Endothelial cell (in vitro differentiated cells): ENCODE measurements around the gene MICALL2. TPM values are rescaled to one million over a fixed set of nuclear protein-coding genes. Genes with fewer than 3 reads are reported as not detected.

Experiments
- DNase-seq: peaks from one replicate; pipeline ENCODE4 v3.0.0; 2021; ENCODE audit warnings: low spot score
- H3K27ac Mint-ChIP-seq: one replicate; pipeline ENCODE4 v1.8.0; 2021; ENCODE audit warnings: mixed read lengths, inconsistent platforms; ENCODE audit not compliant: unreplicated experiment
- H3K27me3 Mint-ChIP-seq: one replicate; pipeline ENCODE4 v1.8.0; 2021; ENCODE audit warnings: mild to moderate bottlenecking, moderate library complexity, mixed read lengths, inconsistent platforms; ENCODE audit not compliant: unreplicated experiment
- H3K36me3 Mint-ChIP-seq: one replicate; pipeline ENCODE4 v1.8.0; 2021; ENCODE audit warnings: mild to moderate bottlenecking, low read depth, mixed read lengths, inconsistent platforms; ENCODE audit not compliant: unreplicated experiment
- H3K4me1 Mint-ChIP-seq: one replicate; pipeline ENCODE4 v1.8.0; 2021; ENCODE audit warnings: mild to moderate bottlenecking, mixed read lengths, inconsistent platforms; ENCODE audit not compliant: unreplicated experiment
- H3K4me3 Mint-ChIP-seq: one replicate; pipeline ENCODE4 v1.8.0; 2021; ENCODE audit warnings: mild to moderate bottlenecking, mixed read lengths, inconsistent platforms; ENCODE audit not compliant: unreplicated experiment
- H3K9me3 Mint-ChIP-seq: one replicate; pipeline ENCODE4 v1.8.0; 2021; ENCODE audit warnings: mixed read lengths, inconsistent platforms; ENCODE audit not compliant: unreplicated experiment
- CTCF ChIP-seq: fragments of 200-600 bp; sonication (generic); IDR thresholded peaks from one replicate; pipeline ENCODE4 v1.5.0; 2021; ENCODE audit warnings: antibody characterized with exemption; ENCODE audit not compliant: unreplicated experiment
- total RNA-seq: library from RNA; stranded (reverse); fragmentation: NEBNext Ultra II Directional; extraction: Animal tissue kit (Norgen Biotek cat#: 25700); gene quantifications from one replicate; pipeline ENCODE4 v1.2.1, GENCODE V29; 2021; ENCODE audit not compliant: unreplicated experiment

The MICALL2 gene
- total RNA-seq, 1 donor from 2014 or later = 25.0 TPM

GRCh38 chr7:1499367-1500029 lies 40.2 kb upstream of the MICALL2 start:
- no peak overlapping the region for H3K27ac Mint-ChIP-seq
- no peak overlapping the region for H3K4me3 Mint-ChIP-seq
- no peaks in the 10 kb centered on the region for H3K9me3 Mint-ChIP-seq
- peaks cover 12% of the 10 kb centered on the region for H3K4me1 Mint-ChIP-seq
- H3K36me3 Mint-ChIP-seq = peaks cover 24% of the 10 kb centered on the region
- H3K27me3 Mint-ChIP-seq = peaks cover 4% of the 10 kb centered on the region
- DNase-seq = no peak
- no peak for TF ChIP-seq CTCF

DNA sequence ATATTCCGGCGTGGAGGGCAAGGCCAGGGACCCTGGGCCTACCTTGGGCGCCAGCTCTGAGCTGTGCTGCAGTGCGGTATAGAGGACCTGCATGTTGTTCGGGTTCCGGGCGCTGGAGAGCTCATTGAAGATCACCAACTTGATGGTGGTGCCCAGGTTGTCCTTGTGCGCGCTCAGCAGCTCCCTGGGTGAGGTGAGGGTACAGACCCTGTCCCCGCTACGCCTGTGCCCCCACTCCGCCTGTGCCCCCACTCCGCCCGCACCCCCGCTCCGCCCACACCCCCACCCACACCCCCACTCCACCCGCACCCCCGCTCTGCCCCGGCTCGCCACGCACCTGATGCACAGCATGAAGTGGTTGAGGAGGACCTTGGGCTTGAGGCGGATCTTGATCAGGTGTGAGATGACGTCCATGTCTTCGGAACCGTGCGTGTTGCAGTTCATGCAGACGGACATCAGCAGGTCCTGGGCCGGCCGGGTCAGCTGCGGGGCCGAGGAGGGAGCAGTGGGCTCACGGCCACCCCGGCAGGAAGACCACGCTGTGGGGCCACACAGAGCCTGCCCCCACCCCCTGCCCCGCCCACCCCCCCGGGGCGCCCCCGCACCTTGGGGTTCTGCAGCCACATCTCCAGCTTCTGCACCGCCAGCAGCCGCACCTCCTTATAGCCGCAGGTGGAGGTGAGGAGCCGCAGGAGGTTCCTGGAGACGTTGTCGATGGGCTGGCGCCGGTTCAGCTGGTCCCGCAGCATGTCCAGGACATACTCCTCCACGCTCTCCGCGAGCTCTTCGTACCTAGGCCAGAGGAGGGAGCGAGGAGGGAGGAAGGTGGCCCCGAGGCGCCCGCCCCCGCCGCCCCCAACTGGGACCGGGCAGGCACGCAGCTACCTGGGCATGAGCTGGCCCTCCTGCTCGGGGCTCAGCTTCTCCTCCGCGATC lies 39.4 kb upstream of the MICALL2 start:
- peaks cover 12% of the 10 kb centered on the region for H3K4me1 Mint-ChIP-seq
- H3K27ac Mint-ChIP-seq = no peak overlapping the region
- DNase-seq = no peak
- peaks cover 24% of the 10 kb centered on the region for H3K36me3 Mint-ChIP-seq
- no peak for TF ChIP-seq CTCF
- H3K9me3 Mint-ChIP-seq = no peaks in the 10 kb centered on the region
- H3K4me3 Mint-ChIP-seq = no peak overlapping the region
- peaks cover 6% of the 10 kb centered on the region for H3K27me3 Mint-ChIP-seq

DNA sequence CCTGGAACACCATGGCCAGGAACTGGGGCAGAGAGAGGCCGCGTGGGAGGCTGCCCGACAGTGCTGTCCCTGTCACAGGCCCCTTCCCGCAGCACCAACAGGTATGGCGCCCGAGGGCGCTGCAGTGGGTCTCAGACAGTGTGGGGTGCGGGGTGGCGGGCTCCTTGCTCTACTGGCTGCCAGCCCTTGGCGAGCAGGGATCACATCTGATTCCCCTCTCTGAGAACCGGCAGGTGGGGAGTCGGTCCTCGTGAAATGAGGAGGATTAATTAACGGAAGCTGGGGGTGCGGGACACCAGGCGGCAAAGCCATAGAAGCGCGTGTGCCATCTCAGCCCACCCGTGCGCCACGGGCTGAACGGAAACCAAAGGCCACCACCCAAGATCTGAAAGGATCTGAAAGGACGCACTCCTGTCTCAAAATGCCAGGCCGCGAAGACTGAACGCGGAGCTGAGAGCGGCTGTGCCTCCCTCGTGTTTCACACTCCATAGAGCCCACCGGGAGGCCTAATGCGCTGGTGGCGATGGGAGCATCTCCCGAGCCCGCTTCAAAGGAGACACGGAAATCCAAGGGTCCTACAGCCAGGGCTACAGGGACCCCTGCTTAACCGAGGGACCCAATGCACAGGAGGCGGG lies 38.1 kb upstream of the MICALL2 start:
- H3K4me3 Mint-ChIP-seq = peak overlapping the region; percentile 67
- no peak for DNase-seq
- H3K9me3 Mint-ChIP-seq = no peaks in the 10 kb centered on the region
- H3K27ac Mint-ChIP-seq = no peak overlapping the region
- peaks cover 4% of the 10 kb centered on the region for H3K4me1 Mint-ChIP-seq
- peaks cover 8% of the 10 kb centered on the region for H3K27me3 Mint-ChIP-seq
- peaks cover 17% of the 10 kb centered on the region for H3K36me3 Mint-ChIP-seq
- no peak for TF ChIP-seq CTCF

- Mint-ChIP-seq H3K27ac (no peak overlapping the region), H3K4me1 (no peaks in the 10 kb centered on the region), H3K36me3 (peaks cover 18% of the 10 kb centered on the region), H3K9me3 (no peaks in the 10 kb centered on the region), H3K27me3 (peaks cover 8% of the 10 kb centered on the region), H3K4me3 (peak overlapping the region; percentile 67)
- TF ChIP-seq CTCF = no peak
- no peak for DNase-seq
These were observed 37.4 kb upstream of the MICALL2 start for GRCh38 chr7:1496531-1497292.
